ENCODE results near the gene CHRNB2. TPM values are rescaled to one million over a fixed set of nuclear protein-coding genes. Genes with fewer than 3 reads are reported as not detected.
A peak's percentile ranks its signal among the peaks of the same experiment; 100 is the strongest.

Gene CHRNB2
- total RNA-seq, 1 experiment from 2014 or later, result 1.8 TPM

DNA sequence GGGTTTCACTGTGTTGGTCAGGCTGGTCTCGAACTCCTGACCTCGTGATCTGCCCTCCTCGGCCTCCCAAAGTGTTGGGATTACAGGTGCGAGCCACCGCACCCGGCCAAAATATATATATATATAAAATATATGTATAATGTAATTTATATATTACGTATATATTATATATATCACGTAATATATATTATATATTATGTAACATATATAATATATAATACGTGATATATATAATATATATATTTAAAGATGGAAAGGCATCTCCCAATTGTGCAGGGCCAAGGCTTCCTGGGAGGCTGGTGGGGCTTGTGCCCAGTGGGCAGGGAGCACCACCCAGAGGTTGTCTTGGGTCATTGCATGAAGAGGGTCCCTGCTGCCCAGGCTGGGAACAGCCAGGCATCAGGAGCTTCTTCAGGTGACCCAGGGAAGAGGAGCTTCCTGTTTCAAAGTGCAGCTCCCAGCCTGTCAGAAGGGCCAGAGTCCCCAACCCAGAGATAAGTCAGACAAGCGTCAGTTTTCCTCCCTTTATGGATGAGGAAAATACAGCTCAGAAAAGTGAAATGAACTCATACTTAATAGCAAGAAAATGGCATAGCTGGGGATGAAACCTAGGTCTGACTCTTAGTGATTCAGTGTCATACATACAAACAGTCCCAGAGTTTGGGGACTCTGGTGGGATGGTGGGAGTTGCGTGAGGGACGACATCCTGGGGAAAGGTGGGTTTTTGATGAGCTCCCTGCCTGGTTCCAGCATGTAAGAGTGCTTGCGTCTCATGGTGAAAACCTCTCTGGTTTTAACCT is 21.1 kb upstream of the CHRNB2 start:
- Histone ChIP-seq H2BK5ac (ENCODE audit: insufficient read length, low read length) (no peak overlapping the region), H3K14ac (ENCODE audit: insufficient read depth, low read length) (no peak overlapping the region), H3K4ac (ENCODE audit: low read depth, low read length) (no peak overlapping the region), H2BK120ac (ENCODE audit: low read depth, low read length, poor library complexity, severe bottlenecking) (no peak overlapping the region), H3K18ac (ENCODE audit: insufficient read length, low read depth, low read length) (no peak overlapping the region), H4K8ac (replicated peaks; ENCODE audit: insufficient read length, low read depth, low read length) (no peak overlapping the region), H4K91ac (ENCODE audit: insufficient read length, low read depth, low read length) (no peak overlapping the region), H3K9ac (ENCODE audit: extremely low read depth, insufficient read length, low read length) (no peak overlapping the region), H4K5ac (ENCODE audit: insufficient read length, low read depth, low read length) (no peak overlapping the region), H3K4me2 (ENCODE audit: insufficient read depth, insufficient read length, low read length) (no peak overlapping the region), H2AK5ac (ENCODE audit: insufficient read length, low read length) (no peak overlapping the region), H3K56ac (ENCODE audit: insufficient read length, low read depth, low read length) (no peak overlapping the region), H3K4me1 (ENCODE audit: insufficient read depth, low read length) (no peaks in the 10 kb centered on the region), H2BK12ac (ENCODE audit: insufficient read length, low read depth, low read length) (no peak overlapping the region), H3K23me2 (ENCODE audit: insufficient read length, low read depth, low read length, poor library complexity, severe bottlenecking) (no peaks in the 10 kb centered on the region), H3T11ph (ENCODE audit: low read length) (no peak overlapping the region), H3K27ac (ENCODE audit: insufficient read length, low read depth, low read length) (no peak overlapping the region), H4K20me1 (ENCODE audit: control insufficient read depth, insufficient read depth, insufficient read length) (no peaks in the 10 kb centered on the region), H3K27me3 (ENCODE audit: insufficient read depth, low read length) (no peaks in the 10 kb centered on the region), H3K79me2 (ENCODE audit: insufficient read depth, low read length) (no peaks in the 10 kb centered on the region), H3K79me1 (ENCODE audit: insufficient read depth, low read depth, low read length, poor library complexity, severe bottlenecking) (no peaks in the 10 kb centered on the region), H2BK15ac (ENCODE audit: low read depth, low read length) (no peak overlapping the region), H3K23ac (ENCODE audit: insufficient read length, low read depth, low read length) (no peak overlapping the region), H2BK20ac (ENCODE audit: low read depth, low read length, poor library complexity, severe bottlenecking) (no peak overlapping the region), H3K9me3 (ENCODE audit: control insufficient read depth, low read depth, low read length) (no peaks in the 10 kb centered on the region), H2AFZ (ENCODE audit: low read length) (no peak overlapping the region)
- H3K27ac Mint-ChIP-seq, result no peak overlapping the region
- TF ChIP-seq, protein P1, sequence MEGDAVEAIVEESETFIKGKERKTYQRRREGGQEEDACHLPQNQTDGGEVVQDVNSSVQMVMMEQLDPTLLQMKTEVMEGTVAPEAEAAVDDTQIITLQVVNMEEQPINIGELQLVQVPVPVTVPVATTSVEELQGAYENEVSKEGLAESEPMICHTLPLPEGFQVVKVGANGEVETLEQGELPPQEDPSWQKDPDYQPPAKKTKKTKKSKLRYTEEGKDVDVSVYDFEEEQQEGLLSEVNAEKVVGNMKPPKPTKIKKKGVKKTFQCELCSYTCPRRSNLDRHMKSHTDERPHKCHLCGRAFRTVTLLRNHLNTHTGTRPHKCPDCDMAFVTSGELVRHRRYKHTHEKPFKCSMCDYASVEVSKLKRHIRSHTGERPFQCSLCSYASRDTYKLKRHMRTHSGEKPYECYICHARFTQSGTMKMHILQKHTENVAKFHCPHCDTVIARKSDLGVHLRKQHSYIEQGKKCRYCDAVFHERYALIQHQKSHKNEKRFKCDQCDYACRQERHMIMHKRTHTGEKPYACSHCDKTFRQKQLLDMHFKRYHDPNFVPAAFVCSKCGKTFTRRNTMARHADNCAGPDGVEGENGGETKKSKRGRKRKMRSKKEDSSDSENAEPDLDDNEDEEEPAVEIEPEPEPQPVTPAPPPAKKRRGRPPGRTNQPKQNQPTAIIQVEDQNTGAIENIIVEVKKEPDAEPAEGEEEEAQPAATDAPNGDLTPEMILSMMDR (conservative IDR thresholded peaks at IDR 0.05), result peak; percentile 89
- WGBS (ENCODE audit: extremely low coverage, insufficient read length, low lambda C conversion rate), result no CpG with 5 or more reads among the region's 13 CpGs
- H3K4me3 Mint-ChIP-seq, result no peak overlapping the region
- H3K4me1 Mint-ChIP-seq, result peaks cover 6 to 7% of the 10 kb centered on the region in 2 experiments
- no peaks in the 10 kb centered on the region for H3K27me3 Mint-ChIP-seq (ENCODE audit: low read depth)
- H3K36me3 Mint-ChIP-seq (ENCODE audit: insufficient read depth in 1 of 3, low read depth in 3 of 3), result peaks cover 21 to 31% (median 25%) of the 10 kb centered on the region in 3 experiments; a peak in 6 of 7 replicates
- H3K9me3 Mint-ChIP-seq, result no peaks in the 10 kb centered on the region
- DNase-seq, result peak; percentile 85
